Activated effector memory CD4-positive, alpha-beta T cell treated with Interleukin-2 at 50 U/mL for 16 hours (primary cell): ENCODE data around the gene KPNA1.
A peak's percentile ranks its signal among the peaks of the same experiment; 100 is the strongest.

ENCODE experiments used
- DNase-seq: peaks from one replicate; pipeline ENCODE4 v3.0.0-alpha.2; 2020

The KPNA1 gene

GRCh38 chr3:122410111-122410510 is 104.6 kb downstream of the KPNA1 start:
- DNase-seq, result no peak

GRCh38 chr3:122409446-122409845 is 105.3 kb downstream of the KPNA1 start:
- DNase-seq, result no peak

GRCh38 chr3:122407946-122408345 is 106.8 kb downstream of the KPNA1 start:
- DNase-seq, result no peak

GRCh38 chr3:122406198-122406597 is 108.5 kb downstream of the KPNA1 start:
- no peak for DNase-seq

GRCh38 chr3:122405015-122405414 is 109.7 kb downstream of the KPNA1 start:
- no peak for DNase-seq

GRCh38 chr3:122403489-122403888 is 111.2 kb downstream of the KPNA1 start:
- no peak for DNase-seq

- no peak for DNase-seq
Measured at GRCh38 chr3:122398920-122399319, 115.8 kb downstream of the KPNA1 start.

- DNase-seq, result no peak
Measured at GRCh38 chr3:122397201-122397600, 117.5 kb downstream of the KPNA1 start.

GRCh38 chr3:122396511-122396910 is 118.2 kb downstream of the KPNA1 start:
- DNase-seq, result no peak

- DNase-seq, result no peak
Measured at GRCh38 chr3:122395582-122395981, 119.2 kb downstream of the KPNA1 start.

- DNase-seq, result no peak
Measured at GRCh38 chr3:122394173-122394572, 120.6 kb downstream of the KPNA1 start.

GRCh38 chr3:122392868-122393844 is 121.6 kb downstream of the KPNA1 start:
- DNase-seq, result no peak

- no peak for DNase-seq
Measured at GRCh38 chr3:122391681-122392446, 122.9 kb downstream of the KPNA1 start.

GRCh38 chr3:122390665-122391064 is 124.1 kb downstream of the KPNA1 start:
- DNase-seq, result no peak

GRCh38 chr3:122389892-122390291 is 124.8 kb downstream of the KPNA1 start:
- DNase-seq, result no peak

GRCh38 chr3:122389197-122389596 is 125.5 kb downstream of the KPNA1 start:
- DNase-seq, result no peak

GRCh38 chr3:122387709-122388108 is 127.0 kb downstream of the KPNA1 start:
- DNase-seq, result no peak

GRCh38 chr3:122383771-122384697 is 130.7 kb downstream of the KPNA1 start, which contains the start of gene FAM162A:
Gene FAM162A, plus strand, starts transcription at chr3:122384182. Its CDS starts 84 bp downstream, at chr3:122384266.
- DNase-seq, result peak; percentile 92

- peak; percentile 75 for DNase-seq
Measured at GRCh38 chr3:122382888-122383666, 131.7 kb downstream of the KPNA1 start, which contains the start of gene MIX23. Gene MIX23, minus strand, starts transcription at chr3:122383231. Its CDS starts 7 bp downstream, at chr3:122383224.

GRCh38 chr3:122377975-122378374 is 136.8 kb downstream of the KPNA1 start:
- DNase-seq, result no peak

- DNase-seq, result no peak
Measured at GRCh38 chr3:122374034-122374433, 140.7 kb downstream of the KPNA1 start.
